Measurements from ENCODE around the gene BRSK2. TPM values are rescaled to one million over a fixed set of nuclear protein-coding genes. Genes with fewer than 3 reads are reported as not detected.

The BRSK2 gene
- total and polyA plus RNA-seq, 9 of the 15 experiments (the other 6 are each of a cell fraction or from before 2014, with no cell fraction given) = 0.06 to 0.52 (median 0.18) TPM; not detected in 5

DNA sequence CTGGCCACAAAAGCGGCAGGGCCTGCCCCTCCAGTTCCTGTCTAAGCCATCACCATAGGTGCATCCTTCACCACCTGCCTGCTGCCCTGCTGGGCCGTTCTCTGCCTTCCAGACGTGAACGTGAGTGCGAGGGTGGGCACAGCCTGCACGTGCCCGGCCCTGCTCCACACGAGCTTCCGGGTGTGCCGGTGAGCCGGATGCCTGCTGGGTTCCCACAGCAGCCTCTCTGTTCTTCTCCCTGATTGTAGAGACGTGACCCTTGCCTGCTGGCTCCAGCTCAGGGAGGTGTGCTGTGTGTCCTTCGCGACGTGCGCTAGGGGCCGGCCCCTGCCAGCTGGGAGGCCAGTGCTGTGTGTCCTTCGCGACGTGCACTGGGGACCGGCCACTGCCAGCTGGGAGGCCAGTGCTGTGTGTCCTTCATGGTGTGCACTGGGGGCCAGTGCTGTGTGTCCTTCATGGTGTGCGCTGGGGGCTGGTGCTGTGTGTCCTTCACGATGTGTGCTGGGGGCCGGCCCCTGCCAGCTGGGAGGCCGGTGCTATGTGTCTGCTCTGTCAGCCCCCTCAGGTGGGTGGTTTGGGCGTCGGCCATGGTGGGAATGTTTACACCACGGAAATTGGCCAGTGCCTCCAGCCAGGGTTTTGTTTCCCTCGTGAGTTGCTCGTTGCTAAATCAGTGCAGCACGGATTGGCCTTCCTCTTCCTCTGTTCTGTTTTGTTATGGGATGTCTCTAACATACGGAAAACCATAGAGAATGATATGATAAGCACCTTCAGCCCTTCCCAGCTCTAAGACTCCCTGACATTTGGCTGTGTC, 35.4 kb upstream of the BRSK2 start:
- no peak for DNase-seq (ENCODE audit: extremely low read depth in 1 of 4, low spot score in 3 of 4)
- H3K4me1 ChIP-seq (replicated peaks in 1 of 2; ENCODE audit: control insufficient read depth in 2 of 2, insufficient read depth in 2 of 2, low read length in 2 of 2) = peaks cover 14 to 39% of the 10 kb centered on the region in 2 experiments; a peak in 4 of 5 replicates
- FAIRE-seq = peak; percentile 37
- no peak for ATAC-seq
- no peak overlapping the region for H3K4me2 ChIP-seq (ENCODE audit: insufficient read depth, low read length)
- in situ Hi-C loops (cut with MboI) = no loop called here
- no peak overlapping the region; a peak in 1 of 4 replicates for H3K9ac ChIP-seq (ENCODE audit: insufficient read depth in 1 of 2, low read depth in 2 of 2, low read length in 2 of 2)
- CTCF ChIA-PET (ENCODE audit: low intra/inter-chr PET ratio) = interaction anchor here (0.5 kb wide), 1 partner anchor 418 kb away, joined by 4 read pairs; no protein-coding TSS in a partner anchor
- no peaks in the 10 kb centered on the region for H3K36me3 ChIP-seq (ENCODE audit: control insufficient read depth, insufficient read depth, low read length)
- no peaks in the 10 kb centered on the region for H3K9me1 ChIP-seq (ENCODE audit: control insufficient read depth, insufficient read depth, low read length)
- no peak overlapping the region for H3K27ac ChIP-seq (ENCODE audit: extremely low read depth, low read depth, low read length)
- H2AFZ ChIP-seq (ENCODE audit: low read depth, low read length) = no peak overlapping the region
- POLR2A ChIA-PET = interaction anchor here (0.7 kb wide), 1 partner anchor 37 kb away, joined by 3 read pairs; no protein-coding TSS in a partner anchor
- TF ChIP-seq, protein P1, sequence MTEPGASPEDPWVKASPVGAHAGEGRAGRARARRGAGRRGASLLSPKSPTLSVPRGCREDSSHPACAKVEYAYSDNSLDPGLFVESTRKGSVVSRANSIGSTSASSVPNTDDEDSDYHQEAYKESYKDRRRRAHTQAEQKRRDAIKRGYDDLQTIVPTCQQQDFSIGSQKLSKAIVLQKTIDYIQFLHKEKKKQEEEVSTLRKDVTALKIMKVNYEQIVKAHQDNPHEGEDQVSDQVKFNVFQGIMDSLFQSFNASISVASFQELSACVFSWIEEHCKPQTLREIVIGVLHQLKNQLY (CRISPR knock-in tag; conservative IDR thresholded peaks at IDR 0.05) = no peak
- TF ChIP-seq ESRRB (CRISPR knock-in tag; IDR thresholded peaks at IDR 0.05; ENCODE audit: borderline replicate concordance) (no peak), ZKSCAN3 (CRISPR knock-in tag; IDR thresholded peaks at IDR 0.05) (no peak), RBM25 (IDR thresholded peaks at IDR 0.05; ENCODE audit: low read depth, low read length, severe bottlenecking) (no peak), SAFB2 (IDR thresholded peaks at IDR 0.05; ENCODE audit: borderline replicate concordance, low read depth, low read length, severe bottlenecking) (no peak), DIDO1 (tag; IDR thresholded peaks at IDR 0.05; ENCODE audit: low read depth) (no peak), ZNF121 (CRISPR knock-in tag; conservative IDR thresholded peaks at IDR 0.05) (no peak), ILK (tag; IDR thresholded peaks at IDR 0.05; ENCODE audit: borderline replicate concordance, low read depth) (no peak), ZC3H4 (CRISPR knock-in tag; IDR thresholded peaks at IDR 0.05; ENCODE audit: borderline replicate concordance) (no peak), NFE2 (IDR thresholded peaks at IDR 0.05; ENCODE audit: low read depth) (no peak), FOS (IDR thresholded peaks at IDR 0.05; ENCODE audit: extremely low read depth, insufficient read length) (no peak), EZH2 (IDR thresholded peaks at IDR 0.05; ENCODE audit: borderline replicate concordance, low read depth, low read length) (no peak), TAF1 (IDR thresholded peaks at IDR 0.05; ENCODE audit: control insufficient read depth, extremely low read depth, insufficient read depth, low read length, severe bottlenecking) (no peak)
- TF ChIP-seq, protein P2, sequence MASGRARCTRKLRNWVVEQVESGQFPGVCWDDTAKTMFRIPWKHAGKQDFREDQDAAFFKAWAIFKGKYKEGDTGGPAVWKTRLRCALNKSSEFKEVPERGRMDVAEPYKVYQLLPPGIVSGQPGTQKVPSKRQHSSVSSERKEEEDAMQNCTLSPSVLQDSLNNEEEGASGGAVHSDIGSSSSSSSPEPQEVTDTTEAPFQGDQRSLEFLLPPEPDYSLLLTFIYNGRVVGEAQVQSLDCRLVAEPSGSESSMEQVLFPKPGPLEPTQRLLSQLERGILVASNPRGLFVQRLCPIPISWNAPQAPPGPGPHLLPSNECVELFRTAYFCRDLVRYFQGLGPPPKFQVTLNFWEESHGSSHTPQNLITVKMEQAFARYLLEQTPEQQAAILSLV (tag; IDR thresholded peaks at IDR 0.05) = no peak
- TF ChIP-seq, protein P3, sequence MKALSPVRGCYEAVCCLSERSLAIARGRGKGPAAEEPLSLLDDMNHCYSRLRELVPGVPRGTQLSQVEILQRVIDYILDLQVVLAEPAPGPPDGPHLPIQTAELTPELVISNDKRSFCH (CRISPR knock-in tag; IDR thresholded peaks at IDR 0.05) = no peak
- TF ChIP-seq, protein P3 (tag; IDR thresholded peaks at IDR 0.05) = no peak
- no peaks in the 10 kb centered on the region for H3K9me3 ChIP-seq (replicated peaks; ENCODE audit: control insufficient read depth, insufficient read depth, low read depth, low read length)
- H3K27me3 ChIP-seq (ENCODE audit: control insufficient read depth in 2 of 2, insufficient read depth in 2 of 2, low read length in 2 of 2) = peaks cover 14 to 53% of the 10 kb centered on the region in 2 experiments; a peak in 4 of 5 replicates
- no peak overlapping the region for H3K4me3 ChIP-seq
- peaks cover 6% of the 10 kb centered on the region; the same call in 1 of the 2 replicates for H4K20me1 ChIP-seq (replicated peaks; ENCODE audit: control insufficient read depth, insufficient read depth, low read length)
- H3K79me2 ChIP-seq (ENCODE audit: control insufficient read depth, insufficient read depth, low read length) = no peaks in the 10 kb centered on the region
- no TSS peak for BruUV-seq (replicated peaks)
- intact Hi-C loops (cut with micrococcal nuclease) = no loop called here
- WGBS (ENCODE audit: insufficient coverage, low coverage, missing lambda C conversion rate) = 27% methylated on average over 24 of the region's 32 CpGs

Data from K562 (cell line).